ENCODE measurements around the gene CCL20. TPM values are rescaled to one million over a fixed set of nuclear protein-coding genes. Genes with fewer than 3 reads are reported as not detected.

Gene CCL20
- total and polyA plus RNA-seq, 4 donors, result 8.0 to 712 (median 47.5) TPM

DNA sequence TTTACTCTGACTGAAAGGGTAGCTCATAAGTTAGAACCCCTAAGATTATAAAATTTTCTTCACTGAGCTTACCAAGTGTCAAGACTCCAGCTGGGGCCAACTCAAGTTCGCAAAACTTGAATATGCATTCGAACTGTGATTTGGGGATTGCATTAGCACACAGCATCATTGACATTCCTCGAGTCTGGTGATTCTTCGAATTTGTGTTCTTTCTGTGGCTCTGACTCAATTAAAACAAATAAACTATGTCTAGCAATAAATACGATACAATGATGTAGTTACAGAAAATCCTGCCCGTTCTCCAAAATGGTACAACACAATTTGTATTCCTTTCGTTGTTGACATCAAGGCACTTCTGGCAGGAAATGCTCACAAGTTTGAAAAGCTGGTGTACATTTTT is 11.1 kb downstream of the CCL20 start:
- TF ChIP-seq, protein P1, sequence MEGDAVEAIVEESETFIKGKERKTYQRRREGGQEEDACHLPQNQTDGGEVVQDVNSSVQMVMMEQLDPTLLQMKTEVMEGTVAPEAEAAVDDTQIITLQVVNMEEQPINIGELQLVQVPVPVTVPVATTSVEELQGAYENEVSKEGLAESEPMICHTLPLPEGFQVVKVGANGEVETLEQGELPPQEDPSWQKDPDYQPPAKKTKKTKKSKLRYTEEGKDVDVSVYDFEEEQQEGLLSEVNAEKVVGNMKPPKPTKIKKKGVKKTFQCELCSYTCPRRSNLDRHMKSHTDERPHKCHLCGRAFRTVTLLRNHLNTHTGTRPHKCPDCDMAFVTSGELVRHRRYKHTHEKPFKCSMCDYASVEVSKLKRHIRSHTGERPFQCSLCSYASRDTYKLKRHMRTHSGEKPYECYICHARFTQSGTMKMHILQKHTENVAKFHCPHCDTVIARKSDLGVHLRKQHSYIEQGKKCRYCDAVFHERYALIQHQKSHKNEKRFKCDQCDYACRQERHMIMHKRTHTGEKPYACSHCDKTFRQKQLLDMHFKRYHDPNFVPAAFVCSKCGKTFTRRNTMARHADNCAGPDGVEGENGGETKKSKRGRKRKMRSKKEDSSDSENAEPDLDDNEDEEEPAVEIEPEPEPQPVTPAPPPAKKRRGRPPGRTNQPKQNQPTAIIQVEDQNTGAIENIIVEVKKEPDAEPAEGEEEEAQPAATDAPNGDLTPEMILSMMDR (IDR thresholded peaks at IDR 0.05; ENCODE audit: control extremely low read depth, extremely low read depth), result no peak
- Histone ChIP-seq H3K36me3 (ENCODE audit: control insufficient read depth in 4 of 4, insufficient read depth in 4 of 4, low read length in 4 of 4) (no peaks in the 10 kb centered on the region), H3K9me3 (ENCODE audit: control insufficient read depth in 4 of 4, insufficient read depth in 3 of 4, low read length in 3 of 4) (no peaks in the 10 kb centered on the region), H3K4me1 (ENCODE audit: control insufficient read depth in 5 of 5, insufficient read depth in 5 of 5, low read length in 5 of 5) (no peaks in the 10 kb centered on the region), H3K27me3 (ENCODE audit: control insufficient read depth in 3 of 3, insufficient read depth in 3 of 3, low read length in 2 of 3) (no peaks in the 10 kb centered on the region), H3K9ac (ENCODE audit: insufficient read depth in 1 of 2, low read length in 2 of 2) (no peak overlapping the region), H3K27ac (ENCODE audit: low read depth in 1 of 2, low read length in 1 of 2) (no peak overlapping the region), H3K4me3 (no peak overlapping the region)
- 90 to 92% methylated on average over 7 of the region's 7 CpGs for WGBS, 2 donors
- DNase-seq, result no peak
- ATAC-seq (ENCODE audit: insufficient read depth, low FRiP score), result no peak

DNA sequence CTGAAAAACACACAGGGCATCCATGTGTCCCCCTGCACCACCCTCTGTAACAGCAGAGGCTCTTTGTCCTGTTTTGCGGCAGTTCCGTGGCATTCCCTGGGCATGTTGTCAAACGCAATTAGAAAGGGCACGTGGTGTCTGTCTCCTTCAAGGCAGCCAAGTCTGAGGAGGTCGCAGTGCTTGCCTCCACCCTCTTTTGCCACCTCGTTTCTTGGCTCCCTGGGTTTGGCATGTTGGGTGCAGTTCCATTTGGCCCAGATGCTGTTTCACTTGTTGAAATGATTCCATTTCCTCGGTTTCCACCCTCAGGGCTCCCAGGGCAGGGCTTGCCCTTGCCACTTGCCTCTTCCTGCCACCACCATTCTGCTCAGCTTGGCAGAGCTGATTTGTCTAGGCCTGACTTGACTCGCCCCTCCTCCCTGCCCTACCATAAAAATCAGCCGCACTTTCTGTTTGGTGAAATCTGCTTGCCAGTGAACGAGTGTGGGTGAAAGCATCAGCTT is 12.4 kb downstream of the CCL20 start:
- no peak overlapping the region for H3K4me3 ChIP-seq
- TF ChIP-seq, protein P1 (IDR thresholded peaks at IDR 0.05; ENCODE audit: control extremely low read depth, extremely low read depth), result no peak
- no peaks in the 10 kb centered on the region for H3K27me3 ChIP-seq (ENCODE audit: control insufficient read depth in 3 of 3, insufficient read depth in 3 of 3, low read length in 2 of 3)
- no peak overlapping the region for H3K27ac ChIP-seq (ENCODE audit: low read depth in 1 of 2, low read length in 1 of 2)
- 69 to 78% methylated on average over 10 of the region's 10 CpGs for WGBS, 2 donors
- DNase-seq (no peak), ATAC-seq (ENCODE audit: insufficient read depth, low FRiP score) (no peak)
- no peaks in the 10 kb centered on the region for H3K4me1 ChIP-seq (ENCODE audit: control insufficient read depth in 5 of 5, insufficient read depth in 5 of 5, low read length in 5 of 5)
- H3K36me3 ChIP-seq (ENCODE audit: control insufficient read depth in 4 of 4, insufficient read depth in 4 of 4, low read length in 4 of 4), result no peaks in the 10 kb centered on the region
- no peak overlapping the region for H3K9ac ChIP-seq (ENCODE audit: insufficient read depth in 1 of 2, low read length in 2 of 2)
- H3K9me3 ChIP-seq (ENCODE audit: control insufficient read depth in 4 of 4, insufficient read depth in 3 of 4, low read length in 3 of 4), result no peaks in the 10 kb centered on the region

DNA sequence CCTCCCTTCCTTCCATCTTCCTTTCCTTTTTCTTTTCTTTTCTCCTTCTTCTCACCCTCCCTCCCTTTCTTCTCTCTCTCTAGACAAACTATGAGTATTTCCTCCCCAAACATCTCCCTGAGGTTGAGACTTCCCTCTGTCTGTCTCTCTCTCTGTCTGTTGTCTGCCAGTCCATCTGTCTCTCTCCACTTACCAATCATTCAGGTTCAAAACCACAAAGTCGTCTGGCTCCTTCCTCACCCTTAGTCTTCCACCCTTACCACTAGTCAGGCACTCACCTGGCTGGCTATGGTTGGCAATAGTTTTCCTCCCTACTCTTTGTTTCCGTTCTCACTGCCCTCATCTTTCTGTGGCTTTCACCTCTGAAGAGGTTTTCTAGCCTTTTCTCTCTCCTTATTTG is 12.9 kb downstream of the CCL20 start:
- Histone ChIP-seq H3K9ac (ENCODE audit: insufficient read depth in 1 of 2, low read length in 2 of 2) (no peak overlapping the region), H3K9me3 (ENCODE audit: control insufficient read depth in 4 of 4, insufficient read depth in 3 of 4, low read length in 3 of 4) (no peaks in the 10 kb centered on the region), H3K36me3 (ENCODE audit: control insufficient read depth in 4 of 4, insufficient read depth in 4 of 4, low read length in 4 of 4) (no peaks in the 10 kb centered on the region), H3K27me3 (ENCODE audit: control insufficient read depth in 3 of 3, insufficient read depth in 3 of 3, low read length in 2 of 3) (no peaks in the 10 kb centered on the region), H3K27ac (ENCODE audit: low read depth in 1 of 2, low read length in 1 of 2) (no peak overlapping the region), H3K4me1 (ENCODE audit: control insufficient read depth in 5 of 5, insufficient read depth in 5 of 5, low read length in 5 of 5) (no peaks in the 10 kb centered on the region), H3K4me3 (no peak overlapping the region)
- WGBS, 2 donors, result 25 to 55% methylated on average over 2 of the region's 2 CpGs
- ATAC-seq (ENCODE audit: insufficient read depth, low FRiP score) (no peak), DNase-seq (no peak)
- TF ChIP-seq, protein P1 (IDR thresholded peaks at IDR 0.05; ENCODE audit: control extremely low read depth, extremely low read depth), result no peak

DNA sequence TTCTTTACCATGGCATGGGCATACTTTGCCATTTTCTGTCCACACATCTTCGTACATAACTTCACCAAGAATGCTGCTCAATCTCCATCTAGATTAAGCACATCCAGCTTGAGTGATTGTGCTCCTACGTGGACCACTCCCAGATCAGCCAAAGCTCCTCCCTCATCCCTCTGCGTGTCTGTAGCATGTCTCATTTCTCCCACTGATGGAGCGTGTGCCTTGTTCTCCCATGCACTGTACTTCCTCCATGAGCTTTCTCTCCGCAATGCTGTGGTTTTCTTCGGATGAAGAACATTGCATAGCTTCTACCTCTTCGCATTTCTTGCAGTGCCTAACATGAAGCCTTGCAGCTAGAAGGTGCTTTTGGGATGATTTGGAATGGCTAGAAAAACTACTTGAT is 13.5 kb downstream of the CCL20 start:
- ATAC-seq (ENCODE audit: insufficient read depth, low FRiP score), result no peak

More for the DNA sequence above, 13.5 kb downstream of the CCL20 start:
- Histone ChIP-seq H3K27me3 (ENCODE audit: control insufficient read depth in 3 of 3, insufficient read depth in 3 of 3, low read length in 2 of 3) (no peaks in the 10 kb centered on the region), H3K27ac (ENCODE audit: low read depth in 1 of 2, low read length in 1 of 2) (no peak overlapping the region), H3K9me3 (ENCODE audit: control insufficient read depth in 4 of 4, insufficient read depth in 3 of 4, low read length in 3 of 4) (no peaks in the 10 kb centered on the region), H3K9ac (ENCODE audit: insufficient read depth in 1 of 2, low read length in 2 of 2) (no peak overlapping the region), H3K4me3 (no peak overlapping the region), H3K4me1 (ENCODE audit: control insufficient read depth in 5 of 5, insufficient read depth in 5 of 5, low read length in 5 of 5) (no peaks in the 10 kb centered on the region), H3K36me3 (ENCODE audit: control insufficient read depth in 4 of 4, insufficient read depth in 4 of 4, low read length in 4 of 4) (no peaks in the 10 kb centered on the region)
- 80 to 81% methylated on average over 7 of the region's 7 CpGs for WGBS, 2 donors
- TF ChIP-seq, protein P1 (IDR thresholded peaks at IDR 0.05; ENCODE audit: control extremely low read depth, extremely low read depth), result no peak
- no peak for DNase-seq

Measured in lung (tissue), 12 donors.